Fibroblast of peridontal ligament (primary cell): ENCODE data around the gene VWA2.

Source experiments
- DNase-seq: peaks from one replicate; pipeline ENCODE4 v3.0.0-alpha.2; 2010; ENCODE audit errors: extremely low read depth

Gene VWA2

DNA sequence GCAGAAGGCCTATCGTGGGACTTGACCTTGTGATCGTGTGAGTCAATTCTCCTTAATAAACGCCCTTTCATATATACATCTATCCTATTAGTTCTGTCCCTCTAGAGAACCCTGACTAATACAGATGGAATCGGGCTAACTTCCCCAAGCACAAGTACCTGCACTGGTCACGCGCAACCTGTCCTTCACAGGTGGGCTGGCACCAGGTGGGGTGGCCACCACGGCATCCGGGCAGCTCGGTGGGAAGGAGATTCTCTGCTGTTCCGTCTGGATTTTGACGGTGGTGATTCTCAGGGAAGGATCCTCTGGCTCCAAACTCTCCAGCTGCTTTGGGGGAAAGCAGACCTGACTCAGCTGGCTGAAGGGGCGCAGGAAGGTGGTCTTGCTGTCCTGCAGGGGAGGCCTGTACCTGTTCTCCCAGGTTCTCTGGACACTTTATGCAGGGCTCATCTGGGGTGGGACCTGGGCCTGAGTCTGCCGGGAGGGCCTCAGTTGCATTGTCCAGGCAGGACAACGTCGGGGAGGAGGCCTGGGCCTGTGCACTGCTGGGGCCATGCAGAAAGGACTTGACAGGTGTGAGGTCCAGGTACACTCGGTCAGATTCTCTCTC, 61.1 kb downstream of the VWA2 start:
- no peak for DNase-seq

DNA sequence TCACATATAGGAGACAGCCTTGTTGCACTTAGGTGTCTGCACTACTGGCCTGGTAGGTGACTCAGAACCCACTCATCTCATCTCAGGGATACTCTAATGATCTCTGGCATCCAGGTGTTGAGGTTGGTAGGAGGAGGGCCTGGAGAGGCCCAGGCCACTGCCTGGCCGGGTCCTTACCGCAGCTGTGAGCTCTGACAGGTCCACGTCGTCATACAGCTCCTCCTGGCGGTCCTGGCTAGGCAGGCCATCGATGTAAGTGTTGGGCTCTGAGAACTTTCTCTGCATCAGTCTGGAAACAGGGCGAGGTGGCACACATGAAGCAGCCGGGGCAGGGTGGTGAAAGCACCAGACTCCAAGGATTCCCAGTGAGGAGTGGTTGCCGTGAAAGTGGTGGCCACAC, 62.1 kb downstream of the VWA2 start:
- no peak for DNase-seq

- DNase-seq = no peak
Measured at GRCh38 chr10:114301951-114302710, 63.1 kb downstream of the VWA2 start.

DNA sequence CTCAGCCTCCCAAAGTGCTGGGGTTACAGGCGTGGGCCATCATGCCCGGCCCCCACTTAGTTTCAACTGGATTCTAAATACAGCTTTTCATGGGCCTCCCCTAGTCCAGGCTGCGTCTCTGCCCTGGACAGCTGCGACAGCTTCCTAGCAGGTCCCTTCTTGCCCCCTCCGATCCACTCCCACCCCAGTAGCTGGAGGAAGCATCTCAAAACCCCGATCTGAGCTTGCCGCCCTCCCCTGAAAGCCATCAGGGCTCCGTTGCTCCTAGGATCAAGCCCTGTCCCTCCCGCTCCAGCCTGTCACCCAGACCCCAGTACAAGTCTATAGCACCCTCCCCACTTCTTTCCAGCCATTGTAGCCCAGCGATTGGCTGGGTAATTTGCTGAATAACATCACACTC, 64.5 kb downstream of the VWA2 start:
- DNase-seq = no peak

- peak; percentile 79 for DNase-seq
Measured at GRCh38 chr10:114304017-114304570, 65.0 kb downstream of the VWA2 start.

GRCh38 chr10:114304571-114305421, 65.7 kb downstream of the VWA2 start:
- no peak for DNase-seq

- no peak for DNase-seq
Measured at GRCh38 chr10:114305521-114305925, 66.5 kb downstream of the VWA2 start.

DNA sequence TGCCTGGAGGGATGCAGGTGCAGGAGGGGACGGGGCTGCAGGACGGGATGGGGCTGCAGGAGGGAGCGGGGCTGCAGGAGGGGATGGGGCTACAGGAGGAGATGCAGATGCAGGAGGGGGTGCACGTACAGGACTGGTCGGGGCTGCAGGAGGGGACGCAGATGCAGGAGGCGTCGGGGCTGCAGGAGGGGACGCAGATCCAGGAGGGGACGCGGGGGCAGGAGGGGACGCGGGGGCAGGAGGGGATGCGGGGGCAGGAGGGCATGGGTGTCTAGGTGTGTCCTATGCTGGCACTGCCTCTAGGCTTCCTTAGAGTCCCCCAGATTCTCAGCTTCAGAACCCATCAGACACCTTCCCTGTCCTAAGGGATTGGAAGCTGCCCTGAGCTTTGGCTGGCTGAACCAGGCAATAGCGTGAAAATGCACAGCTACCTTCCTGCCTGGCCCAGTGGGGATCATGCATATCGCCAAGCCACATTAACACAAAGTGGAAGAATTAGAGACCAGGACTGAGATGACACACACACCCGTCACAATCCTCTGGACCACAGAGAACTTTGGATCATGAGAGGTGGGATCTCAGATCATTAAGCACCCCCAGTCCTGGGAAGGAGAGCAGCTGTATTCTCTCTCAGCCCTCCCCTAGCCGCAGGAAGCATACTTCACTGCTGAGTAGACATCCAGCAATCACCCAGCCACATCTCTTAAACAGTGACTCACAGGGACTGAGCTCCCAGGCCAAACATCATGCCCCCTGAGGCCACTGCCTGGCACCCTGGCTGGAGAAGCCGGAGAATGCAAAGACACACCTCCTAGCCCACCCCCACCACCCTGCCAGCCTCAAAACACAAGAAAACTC, 67.3 kb downstream of the VWA2 start:
- DNase-seq = peak; percentile 75

DNA sequence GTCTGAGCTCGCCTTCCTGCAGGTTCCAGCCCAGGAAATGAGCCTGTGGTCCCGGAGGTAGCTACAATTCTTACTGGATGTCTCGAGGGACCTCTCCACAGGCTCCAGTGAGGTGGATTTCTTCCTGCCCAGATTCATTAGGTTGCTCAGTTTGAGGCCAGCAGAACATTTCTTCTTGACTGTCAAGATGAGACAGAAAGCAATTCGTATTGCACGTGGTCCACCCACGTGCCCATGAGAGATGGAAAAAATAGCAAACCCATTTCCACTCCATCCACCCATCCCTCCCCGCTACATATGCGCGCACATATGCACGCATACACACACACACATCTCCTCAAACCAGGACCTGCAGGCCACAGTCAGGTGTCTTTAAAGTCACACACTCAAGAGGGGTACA, 68.7 kb downstream of the VWA2 start:
- DNase-seq = no peak

- DNase-seq = no peak
Measured at GRCh38 chr10:114308531-114309363, 69.7 kb downstream of the VWA2 start.

- no peak for DNase-seq
Measured at GRCh38 chr10:114309364-114309651, 70.3 kb downstream of the VWA2 start.

DNA sequence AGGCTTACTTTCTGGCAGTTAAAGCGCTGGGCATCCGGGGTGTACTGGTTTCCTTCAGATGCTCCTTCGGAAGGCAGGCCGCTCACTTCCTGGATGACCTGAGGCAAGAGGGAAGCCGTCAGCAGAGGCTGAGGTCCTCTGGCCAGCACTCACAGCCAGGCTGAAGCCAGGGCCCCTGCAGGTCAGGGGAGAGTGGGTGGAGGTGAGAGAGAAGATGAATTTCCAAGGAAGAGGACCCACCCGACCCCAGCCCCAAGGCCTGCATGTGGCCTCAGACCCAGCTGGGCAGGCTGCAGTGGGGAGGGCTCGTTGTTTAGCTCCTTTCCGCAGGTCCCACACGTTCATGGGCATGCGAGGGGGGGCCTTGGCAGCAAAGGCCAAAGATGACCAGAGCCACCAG, 71.3 kb downstream of the VWA2 start:
- DNase-seq = no peak

DNA sequence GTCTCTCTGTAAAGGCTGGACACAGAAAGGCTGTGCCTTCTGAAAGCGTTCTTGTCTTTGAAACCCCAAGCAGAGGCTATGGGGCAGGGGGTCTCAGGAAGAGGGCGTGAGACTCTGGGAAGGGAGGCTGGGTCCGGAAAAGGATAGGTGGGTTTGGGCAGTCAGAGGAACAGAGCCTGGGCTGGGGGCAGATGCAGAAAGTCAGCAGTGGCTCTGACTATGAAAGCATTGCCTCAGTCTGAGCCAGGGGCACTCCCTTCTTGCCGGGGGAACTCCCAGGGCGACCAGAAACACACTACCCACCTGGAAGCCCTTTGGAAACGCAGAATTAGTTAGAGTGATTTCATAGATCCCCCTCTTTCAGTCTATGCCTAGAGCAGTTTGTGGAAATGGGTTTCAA, 72.0 kb downstream of the VWA2 start:
- no peak for DNase-seq

DNA sequence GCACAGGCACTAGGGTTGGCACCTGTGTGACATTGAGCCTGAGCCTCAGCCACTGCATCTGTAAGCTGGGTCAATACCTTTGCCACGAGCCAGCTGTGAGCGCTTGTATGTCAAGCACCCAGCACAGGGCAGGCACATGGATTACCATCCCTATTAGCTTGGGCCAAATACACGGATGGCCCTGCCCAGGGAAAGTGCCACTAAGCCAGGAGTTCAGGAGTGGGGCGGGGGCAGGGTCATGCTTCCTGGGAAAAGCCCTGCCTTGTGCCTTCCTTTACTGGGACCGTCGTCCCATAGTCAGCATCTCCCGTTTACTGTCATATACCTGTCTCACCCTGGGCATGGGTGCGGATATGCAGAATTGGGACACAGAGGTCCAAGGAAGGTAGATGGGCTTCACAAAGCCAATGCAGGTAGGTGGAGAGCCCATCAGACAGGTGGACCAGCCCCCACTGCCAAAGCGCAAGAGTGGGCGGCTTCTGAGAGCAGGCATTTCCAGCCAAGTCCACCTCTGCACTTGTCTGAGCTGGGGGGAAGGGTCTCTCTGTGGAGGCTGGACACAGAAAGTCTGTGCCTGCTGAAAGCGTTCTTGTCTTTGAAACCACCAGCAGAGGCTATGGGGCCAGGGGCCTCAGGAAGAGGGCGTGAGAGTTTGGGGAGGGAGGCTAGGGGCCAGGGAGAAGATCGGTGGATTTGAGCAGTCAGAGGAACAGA, 72.6 kb downstream of the VWA2 start:
- no peak for DNase-seq

DNA sequence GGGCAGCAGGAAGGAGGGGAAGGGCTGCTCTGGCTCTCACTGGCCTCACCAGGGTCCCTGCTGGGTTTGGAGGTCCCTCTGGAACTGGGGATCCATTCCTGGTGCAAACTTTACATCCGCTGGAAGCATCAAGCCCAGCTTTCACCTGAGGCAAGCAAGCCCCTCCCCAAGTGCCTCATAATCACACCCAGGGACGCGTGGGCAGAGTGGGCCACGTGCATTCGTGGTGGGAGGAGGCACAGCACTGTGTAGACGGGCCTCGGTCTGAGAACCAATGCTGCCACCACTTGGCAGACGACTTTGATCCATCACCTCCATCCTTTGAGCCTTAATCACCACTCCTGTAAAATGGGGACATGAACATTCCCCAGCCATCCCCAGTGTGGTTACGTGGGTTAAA, 74.1 kb downstream of the VWA2 start:
- DNase-seq = no peak

- no peak for DNase-seq
Measured at GRCh38 chr10:114313866-114314265, 74.8 kb downstream of the VWA2 start.

DNA sequence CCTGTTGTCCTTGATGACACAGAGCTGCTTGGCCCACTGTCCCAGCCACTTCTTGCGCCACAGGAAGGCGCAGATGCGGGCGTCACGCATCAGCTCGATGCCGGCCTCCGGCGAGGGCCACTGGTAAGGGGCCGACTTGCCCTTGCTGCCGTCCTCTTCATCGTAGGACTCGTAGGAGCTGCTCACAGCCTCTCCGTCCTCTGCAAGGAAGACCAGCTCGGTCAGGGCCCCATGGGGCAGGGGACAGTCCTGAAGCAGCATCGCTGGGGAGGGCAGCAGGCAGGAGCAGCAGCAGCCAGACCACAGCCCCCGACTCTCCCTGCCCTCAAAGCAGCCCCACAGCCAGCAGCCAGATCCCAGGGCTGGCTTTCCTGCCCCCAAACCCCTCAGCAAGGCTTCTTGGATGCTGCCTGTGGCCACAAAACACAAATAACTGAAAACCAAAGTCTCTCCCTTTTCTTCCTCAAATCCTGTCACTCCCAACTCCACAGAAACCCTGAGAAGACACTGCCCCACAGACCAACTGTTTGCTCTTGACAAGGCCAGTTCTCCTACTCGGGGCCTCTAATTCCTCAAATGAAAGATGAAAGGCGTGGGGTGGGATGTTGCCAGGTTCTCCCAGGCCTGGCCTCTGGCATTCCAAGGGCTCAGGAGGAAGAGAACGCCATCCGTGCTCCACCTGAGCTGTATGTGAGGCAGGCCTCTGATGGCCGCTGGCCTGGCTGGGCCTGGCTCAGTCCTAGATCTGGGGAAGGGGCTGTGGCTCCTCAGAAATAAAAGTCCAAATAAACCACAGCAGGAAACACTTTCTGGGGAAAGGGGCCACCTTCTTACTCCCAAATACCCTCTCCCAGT, 76.7 kb downstream of the VWA2 start:
- no peak for DNase-seq

GRCh38 chr10:114316744-114317143, 77.7 kb downstream of the VWA2 start:
- no peak for DNase-seq
